ENCODE data around the gene SEPTIN3.

GRCh38 chr22:41922940-41923594 lies 46.2 kb upstream of the SEPTIN3 start:
- TF ChIP-seq POLR2A (IDR thresholded peaks at IDR 0.05) (no peak), POLR2AphosphoS5 (IDR thresholded peaks at IDR 0.05) (no peak)
- TF ChIP-seq, protein P1, sequence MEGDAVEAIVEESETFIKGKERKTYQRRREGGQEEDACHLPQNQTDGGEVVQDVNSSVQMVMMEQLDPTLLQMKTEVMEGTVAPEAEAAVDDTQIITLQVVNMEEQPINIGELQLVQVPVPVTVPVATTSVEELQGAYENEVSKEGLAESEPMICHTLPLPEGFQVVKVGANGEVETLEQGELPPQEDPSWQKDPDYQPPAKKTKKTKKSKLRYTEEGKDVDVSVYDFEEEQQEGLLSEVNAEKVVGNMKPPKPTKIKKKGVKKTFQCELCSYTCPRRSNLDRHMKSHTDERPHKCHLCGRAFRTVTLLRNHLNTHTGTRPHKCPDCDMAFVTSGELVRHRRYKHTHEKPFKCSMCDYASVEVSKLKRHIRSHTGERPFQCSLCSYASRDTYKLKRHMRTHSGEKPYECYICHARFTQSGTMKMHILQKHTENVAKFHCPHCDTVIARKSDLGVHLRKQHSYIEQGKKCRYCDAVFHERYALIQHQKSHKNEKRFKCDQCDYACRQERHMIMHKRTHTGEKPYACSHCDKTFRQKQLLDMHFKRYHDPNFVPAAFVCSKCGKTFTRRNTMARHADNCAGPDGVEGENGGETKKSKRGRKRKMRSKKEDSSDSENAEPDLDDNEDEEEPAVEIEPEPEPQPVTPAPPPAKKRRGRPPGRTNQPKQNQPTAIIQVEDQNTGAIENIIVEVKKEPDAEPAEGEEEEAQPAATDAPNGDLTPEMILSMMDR (IDR thresholded peaks at IDR 0.05) = no peak
